K562 (cell line): ENCODE results near the gene MAML1. TPM values are rescaled to one million over a fixed set of nuclear protein-coding genes. Genes with fewer than 3 reads are reported as not detected.
A peak's percentile ranks its signal among the peaks of the same experiment; 100 is the strongest.

ENCODE experiments used
- CBX1 ChIP-seq: sonication (generic); IDR thresholded peaks from 2 replicates; pipeline ENCODE4 v1.6.1; 2016; ENCODE audit warnings: antibody characterized with exemption, low read depth, mild to moderate bottlenecking
- DPF2 ChIP-seq: fragments of 450-650 bp; IDR thresholded peaks from 2 replicates; pipeline ENCODE4 v1.6.1; 2016
- ESRRA ChIP-seq: fragments of 450-650 bp; IDR thresholded peaks from 2 replicates; pipeline ENCODE4 v1.6.1; 2014; ENCODE audit warnings: low read depth, mild to moderate bottlenecking, moderate library complexity, borderline replicate concordance
- HDAC8 ChIP-seq: fragments of 450-650 bp; IDR thresholded peaks from 2 replicates; pipeline ENCODE4 v1.6.1; 2016; ENCODE audit warnings: mild to moderate bottlenecking, missing genetic modification characterization, moderate library complexity, missing compliant biosample characterization
- KDM1A ChIP-seq, 2 experiments: fragments of 450-650 bp; IDR thresholded peaks; 2 replicates each; pipeline ENCODE4 v1.6.1; 2016; ENCODE audit warnings: mild to moderate bottlenecking in 2 of 2
- MEF2A ChIP-seq: IDR thresholded peaks from 2 replicates; pipeline ENCODE4 v1.6.1; 2011; ENCODE audit warnings: low read depth, mild to moderate bottlenecking, low read length, moderate library complexity; ENCODE audit not compliant: control insufficient read depth
- NFIC ChIP-seq: fragments of 450-650 bp; IDR thresholded peaks from 2 replicates; pipeline ENCODE4 v1.6.1; 2017; ENCODE audit warnings: mild to moderate bottlenecking, inconsistent platforms
- NR2C1 ChIP-seq, 2 experiments: fragments of 450-650 bp; IDR thresholded peaks; 2 replicates each; pipeline ENCODE4 v1.6.1; 2017; ENCODE audit warnings: mild to moderate bottlenecking in 2 of 2, antibody characterized with exemption in 1 of 2, inconsistent platforms in 1 of 2, missing compliant biosample characterization in 1 of 2, missing genetic modification characterization in 1 of 2
- NR4A1 ChIP-seq, 2 experiments: fragments of 250-450 bp in 1 of 2; fragments of 450-650 bp in 1 of 2; sonication (Bioruptor Pico) in 1 of 2; IDR thresholded peaks; 2 replicates each; pipeline versions ENCODE4 v1.4.0 to v1.6.1; 2016 to 2020; ENCODE audit warnings: mild to moderate bottlenecking in 2 of 2, missing compliant biosample characterization in 1 of 2, missing genetic modification characterization in 1 of 2, moderate library complexity in 1 of 2
- TOE1 ChIP-seq, 2 experiments: fragments of 450-650 bp in 1 of 2; sonication (generic) in 1 of 2; formaldehyde crosslinking in 1 of 2; IDR thresholded peaks; 2 replicates each; pipeline versions ENCODE4 v1.7.1 to v1.8.0; 2016 to 2022; ENCODE audit warnings: borderline replicate concordance in 2 of 2, mild to moderate bottlenecking in 2 of 2, antibody characterized with exemption in 1 of 2, inconsistent platforms in 1 of 2, low read depth in 1 of 2, missing genetic modification reagents in 1 of 2, moderate library complexity in 1 of 2
- ZFPM2 ChIP-seq: fragments of 250-450 bp; sonication (Bioruptor Pico); IDR thresholded peaks from 2 replicates; pipeline ENCODE4 v1.5.1; 2022; ENCODE audit warnings: mild to moderate bottlenecking
- ZNF212 ChIP-seq: fragments of 450-650 bp; formaldehyde crosslinking; IDR thresholded peaks from 2 replicates; pipeline ENCODE4 v1.4.0; 2020; ENCODE audit warnings: mild to moderate bottlenecking
- polyA plus RNA-seq, 8 experiments: library from polyadenylated mRNA; depleted of rRNA in 4 of 8; stranded (reverse) in 5 of 8; unstranded in 3 of 8; fragments of >200 nt; fragmentation: Nextera tagmentation in 2 of 8; fragmentation: Illumina TruSeq in 1 of 8; extraction: Ambion mirVana in 2 of 8; extraction: Trizol in 1 of 8; gene quantifications; 2 replicates each; pipeline versions ENCODE4 v1.2.1 to v1.2.3, GENCODE V29; 2011 to 2014; ENCODE audit warnings: inconsistent platforms in 1 of 8, missing spikeins in 1 of 8
- total RNA-seq, 7 experiments: library from RNA; depleted of rRNA in 6 of 7; stranded (reverse); fragments of >200 nt in 6 of 7; fragmentation: Illumina TruSeq in 2 of 7; extraction: Trizol in 2 of 7; gene quantifications; 2 replicates each; pipeline versions ENCODE4 v1.2.1 to v1.2.3, GENCODE V29; 2011 to 2021; ENCODE audit warnings: low replicate concordance in 1 of 7
- TF ChIP-seq, protein P1 (sequence below): sonication (generic); formaldehyde crosslinking; IDR thresholded peaks from 2 replicates; pipeline ENCODE4 v1.9.0; 2022; ENCODE audit warnings: mild to moderate bottlenecking, missing genetic modification reagents
- TF ChIP-seq, protein P2 (sequence below), 2 experiments: fragments of 450-650 bp; conservative IDR thresholded peaks; 2 replicates each; pipeline ENCODE4 v1.6.1; 2017; ENCODE audit warnings: mild to moderate bottlenecking in 2 of 2, moderate library complexity in 2 of 2
- TF ChIP-seq, protein P3 (sequence below): fragments of 250-450 bp; sonication (Bioruptor Pico); IDR thresholded peaks from 2 replicates; pipeline ENCODE4 v1.4.0; 2020; ENCODE audit warnings: mild to moderate bottlenecking, moderate library complexity
- TF ChIP-seq, protein P4 (sequence below): fragments of 250-450 bp; sonication (Bioruptor Pico); IDR thresholded peaks from 2 replicates; pipeline ENCODE4 v1.6.1; 2021; ENCODE audit warnings: mild to moderate bottlenecking
- TF ChIP-seq, protein P5 (sequence below): fragments of 450-650 bp; IDR thresholded peaks from 2 replicates; pipeline ENCODE4 v1.6.1; 2017; ENCODE audit warnings: antibody characterized with exemption

MAML1 gene
- total and polyA plus RNA-seq, 9 of the 15 experiments (the other 6 are each of a cell fraction or from before 2014, with no cell fraction given), result 0.32 to 18.4 (median 7.0) TPM

DNA sequence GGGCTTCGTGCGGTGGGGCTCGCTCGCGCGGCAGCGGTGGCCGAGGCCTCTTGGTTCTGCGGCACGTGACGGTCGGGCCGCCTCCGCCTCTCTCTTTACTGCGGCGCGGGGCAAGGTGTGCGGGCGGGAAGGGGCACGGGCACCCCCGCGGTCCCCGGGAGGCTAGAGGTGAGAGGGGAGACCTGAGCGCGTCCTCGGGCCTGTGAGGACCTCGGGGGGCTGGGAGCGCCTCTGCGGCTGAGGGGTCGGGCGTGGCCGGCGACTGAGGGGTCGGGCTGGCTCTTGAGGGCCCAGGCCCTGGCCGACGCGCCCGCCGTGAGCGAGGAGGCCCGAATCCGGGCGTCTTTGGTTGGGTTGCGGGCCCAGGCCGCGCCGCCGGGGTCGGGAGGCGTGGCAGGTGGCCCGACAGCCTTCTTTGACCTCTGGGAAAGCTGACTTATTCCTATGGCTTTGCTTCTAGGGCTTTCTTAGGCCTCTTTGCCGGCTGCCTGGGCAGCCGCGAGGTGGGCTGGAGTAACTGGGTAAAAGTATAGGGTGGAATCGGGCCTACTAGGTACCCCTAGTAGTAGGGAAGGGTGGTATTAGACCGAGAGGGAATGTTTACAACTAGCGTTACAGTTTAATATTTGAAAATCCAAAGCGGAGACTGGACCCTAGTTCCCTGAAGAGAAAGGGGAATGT lies 33.5 kb upstream of the MAML1 start, which contains the start of gene CANX (continued):
- TF ChIP-seq, protein P1, sequence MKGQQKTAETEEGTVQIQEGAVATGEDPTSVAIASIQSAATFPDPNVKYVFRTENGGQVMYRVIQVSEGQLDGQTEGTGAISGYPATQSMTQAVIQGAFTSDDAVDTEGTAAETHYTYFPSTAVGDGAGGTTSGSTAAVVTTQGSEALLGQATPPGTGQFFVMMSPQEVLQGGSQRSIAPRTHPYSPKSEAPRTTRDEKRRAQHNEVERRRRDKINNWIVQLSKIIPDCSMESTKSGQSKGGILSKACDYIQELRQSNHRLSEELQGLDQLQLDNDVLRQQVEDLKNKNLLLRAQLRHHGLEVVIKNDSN (CRISPR knock-in tag), result peak; percentile 96
- TF ChIP-seq, protein P2, sequence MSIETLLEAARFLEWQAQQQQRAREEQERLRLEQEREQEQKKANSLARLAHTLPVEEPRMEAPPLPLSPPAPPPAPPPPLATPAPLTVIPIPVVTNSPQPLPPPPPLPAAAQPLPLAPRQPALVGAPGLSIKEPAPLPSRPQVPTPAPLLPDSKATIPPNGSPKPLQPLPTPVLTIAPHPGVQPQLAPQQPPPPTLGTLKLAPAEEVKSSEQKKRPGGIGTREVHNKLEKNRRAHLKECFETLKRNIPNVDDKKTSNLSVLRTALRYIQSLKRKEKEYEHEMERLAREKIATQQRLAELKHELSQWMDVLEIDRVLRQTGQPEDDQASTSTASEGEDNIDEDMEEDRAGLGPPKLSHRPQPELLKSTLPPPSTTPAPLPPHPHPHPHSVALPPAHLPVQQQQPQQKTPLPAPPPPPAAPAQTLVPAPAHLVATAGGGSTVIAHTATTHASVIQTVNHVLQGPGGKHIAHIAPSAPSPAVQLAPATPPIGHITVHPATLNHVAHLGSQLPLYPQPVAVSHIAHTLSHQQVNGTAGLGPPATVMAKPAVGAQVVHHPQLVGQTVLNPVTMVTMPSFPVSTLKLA (conservative IDR thresholded peaks at IDR 0.05), result peak; percentile 85 to 94
- TF ChIP-seq NFIC (no peak), ESRRA (peak; percentile 42; the same call in 1 of the 2 replicates), KDM1A (IDR thresholded peaks at IDR 0.05) (no peak), NR2C1 (IDR thresholded peaks at IDR 0.05) (no peak), NR2C1 (tag; IDR thresholded peaks at IDR 0.05) (0 out of 2 replicates have a peak, but pooled peaks have one; percentile 40), HDAC8 (tag) (peak; percentile 78), NR4A1 (CRISPR knock-in tag; IDR thresholded peaks at IDR 0.05) (peak; percentile 61; the same call in 1 of the 2 replicates), NR4A1 (tag; IDR thresholded peaks at IDR 0.05) (0 out of 2 replicates have a peak, but pooled peaks have one; percentile 32), CBX1 (peak; percentile 82), TOE1 (IDR thresholded peaks at IDR 0.05; ENCODE audit: borderline replicate concordance) (no peak; the same call in 1 of the 2 replicates), TOE1 (CRISPR knock-in tag; IDR thresholded peaks at IDR 0.05; ENCODE audit: borderline replicate concordance, low read depth) (no peak), ZFPM2 (CRISPR knock-in tag) (0 out of 2 replicates have a peak, but pooled peaks have one; percentile 13), ZNF212 (0 out of 2 replicates have a peak, but pooled peaks have one; percentile 66), DPF2 (no peak), MEF2A (no peak)
- TF ChIP-seq, protein P3, sequence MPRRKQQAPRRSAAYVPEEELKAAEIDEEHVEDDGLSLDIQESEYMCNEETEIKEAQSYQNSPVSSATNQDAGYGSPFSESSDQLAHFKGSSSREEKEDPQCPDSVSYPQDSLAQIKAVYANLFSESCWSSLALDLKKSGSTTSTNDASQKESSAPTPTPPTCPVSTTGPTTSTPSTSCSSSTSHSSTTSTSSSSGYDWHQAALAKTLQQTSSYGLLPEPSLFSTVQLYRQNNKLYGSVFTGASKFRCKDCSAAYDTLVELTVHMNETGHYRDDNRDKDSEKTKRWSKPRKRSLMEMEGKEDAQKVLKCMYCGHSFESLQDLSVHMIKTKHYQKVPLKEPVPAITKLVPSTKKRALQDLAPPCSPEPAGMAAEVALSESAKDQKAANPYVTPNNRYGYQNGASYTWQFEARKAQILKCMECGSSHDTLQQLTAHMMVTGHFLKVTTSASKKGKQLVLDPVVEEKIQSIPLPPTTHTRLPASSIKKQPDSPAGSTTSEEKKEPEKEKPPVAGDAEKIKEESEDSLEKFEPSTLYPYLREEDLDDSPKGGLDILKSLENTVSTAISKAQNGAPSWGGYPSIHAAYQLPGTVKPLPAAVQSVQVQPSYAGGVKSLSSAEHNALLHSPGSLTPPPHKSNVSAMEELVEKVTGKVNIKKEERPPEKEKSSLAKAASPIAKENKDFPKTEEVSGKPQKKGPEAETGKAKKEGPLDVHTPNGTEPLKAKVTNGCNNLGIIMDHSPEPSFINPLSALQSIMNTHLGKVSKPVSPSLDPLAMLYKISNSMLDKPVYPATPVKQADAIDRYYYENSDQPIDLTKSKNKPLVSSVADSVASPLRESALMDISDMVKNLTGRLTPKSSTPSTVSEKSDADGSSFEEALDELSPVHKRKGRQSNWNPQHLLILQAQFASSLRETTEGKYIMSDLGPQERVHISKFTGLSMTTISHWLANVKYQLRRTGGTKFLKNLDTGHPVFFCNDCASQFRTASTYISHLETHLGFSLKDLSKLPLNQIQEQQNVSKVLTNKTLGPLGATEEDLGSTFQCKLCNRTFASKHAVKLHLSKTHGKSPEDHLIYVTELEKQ, result no peak
- TF ChIP-seq, protein P4, sequence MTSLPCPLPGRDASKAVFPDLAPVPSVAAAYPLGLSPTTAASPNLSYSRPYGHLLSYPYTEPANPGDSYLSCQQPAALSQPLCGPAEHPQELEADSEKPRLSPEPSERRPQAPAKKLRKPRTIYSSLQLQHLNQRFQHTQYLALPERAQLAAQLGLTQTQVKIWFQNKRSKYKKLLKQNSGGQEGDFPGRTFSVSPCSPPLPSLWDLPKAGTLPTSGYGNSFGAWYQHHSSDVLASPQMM (CRISPR knock-in tag), result no peak
- TF ChIP-seq, protein P5, sequence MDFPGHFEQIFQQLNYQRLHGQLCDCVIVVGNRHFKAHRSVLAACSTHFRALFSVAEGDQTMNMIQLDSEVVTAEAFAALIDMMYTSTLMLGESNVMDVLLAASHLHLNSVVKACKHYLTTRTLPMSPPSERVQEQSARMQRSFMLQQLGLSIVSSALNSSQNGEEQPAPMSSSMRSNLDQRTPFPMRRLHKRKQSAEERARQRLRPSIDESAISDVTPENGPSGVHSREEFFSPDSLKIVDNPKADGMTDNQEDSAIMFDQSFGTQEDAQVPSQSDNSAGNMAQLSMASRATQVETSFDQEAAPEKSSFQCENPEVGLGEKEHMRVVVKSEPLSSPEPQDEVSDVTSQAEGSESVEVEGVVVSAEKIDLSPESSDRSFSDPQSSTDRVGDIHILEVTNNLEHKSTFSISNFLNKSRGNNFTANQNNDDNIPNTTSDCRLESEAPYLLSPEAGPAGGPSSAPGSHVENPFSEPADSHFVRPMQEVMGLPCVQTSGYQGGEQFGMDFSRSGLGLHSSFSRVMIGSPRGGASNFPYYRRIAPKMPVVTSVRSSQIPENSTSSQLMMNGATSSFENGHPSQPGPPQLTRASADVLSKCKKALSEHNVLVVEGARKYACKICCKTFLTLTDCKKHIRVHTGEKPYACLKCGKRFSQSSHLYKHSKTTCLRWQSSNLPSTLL, result no peak
